GM18909 (cell line): ENCODE data around the gene TNK1.
"Not testable (repeated sequence)": the region's sequence is repeated elsewhere in the genome, so short reads cannot be mapped to it uniquely, and the experiment has no call there.

Experiments used
- ATAC-seq: cut with Tn5 transposase; IDR thresholded peaks from one replicate; pipeline ENCODE4 v1.9.1; 2021; ENCODE audit warnings: mild to moderate bottlenecking; ENCODE audit not compliant: unreplicated experiment, poor library complexity

The TNK1 gene

GRCh38 chr17:7354262-7354843, 26.5 kb upstream of the TNK1 start:
- ATAC-seq, result no peak

- no peak for ATAC-seq
These were observed 25.8 kb upstream of the TNK1 start, which contains the start of gene TMEM95 for GRCh38 chr17:7355053-7355452. Gene TMEM95 (plus strand): TSS chr17:7355156. CDS start chr17:7355205, 49 bp downstream.

- ATAC-seq, result no peak
These were observed 25.3 kb upstream of the TNK1 start for GRCh38 chr17:7355573-7355972.

GRCh38 chr17:7356072-7356549, 24.8 kb upstream of the TNK1 start:
- no peak for ATAC-seq

- ATAC-seq, result no peak
These were observed 24.1 kb upstream of the TNK1 start for GRCh38 chr17:7356756-7357155.

GRCh38 chr17:7357381-7357780, 23.5 kb upstream of the TNK1 start:
- ATAC-seq, result no peak

GRCh38 chr17:7361906-7362305, 19.0 kb upstream of the TNK1 start:
- ATAC-seq, result no peak

- ATAC-seq, result no peak
These were observed 17.6 kb upstream of the TNK1 start for GRCh38 chr17:7363311-7363710.

- ATAC-seq, result not testable (repeated sequence)
These were observed 14.9 kb upstream of the TNK1 start for GRCh38 chr17:7365963-7366362.

- ATAC-seq, result no peak
These were observed 13.8 kb upstream of the TNK1 start for GRCh38 chr17:7367083-7367482.

- no peak for ATAC-seq
These were observed 12.8 kb upstream of the TNK1 start for GRCh38 chr17:7367918-7368598.

GRCh38 chr17:7368599-7368994, 12.3 kb upstream of the TNK1 start:
- ATAC-seq, result not testable (repeated sequence)

GRCh38 chr17:7369825-7370224, 11.1 kb upstream of the TNK1 start:
- ATAC-seq, result no peak

GRCh38 chr17:7370853-7371252, 10.0 kb upstream of the TNK1 start:
- no peak for ATAC-seq

GRCh38 chr17:7374353-7374752, 6.5 kb upstream of the TNK1 start:
- ATAC-seq, result no peak

- ATAC-seq, result no peak
These were observed 1.8 kb upstream of the TNK1 start for GRCh38 chr17:7379134-7379533.

GRCh38 chr17:7380321-7380720, 568 bp upstream of the TNK1 start:
- no peak for ATAC-seq

- no peak for ATAC-seq
These were observed 2.0 kb downstream of the TNK1 start for GRCh38 chr17:7382901-7383300.

GRCh38 chr17:7383371-7383741, 2.5 kb downstream of the TNK1 start:
- ATAC-seq, result no peak

- ATAC-seq, result no peak
These were observed 3.0 kb downstream of the TNK1 start for GRCh38 chr17:7383742-7384488.

GRCh38 chr17:7384489-7385081, 3.7 kb downstream of the TNK1 start:
- no peak for ATAC-seq
